K562 (cell line): ENCODE results near the gene ZBTB43. TPM values are rescaled to one million over a fixed set of nuclear protein-coding genes. Genes with fewer than 3 reads are reported as not detected.

ENCODE experiments used
- BDP1 ChIP-seq: IDR thresholded peaks from 3 replicates; pipeline ENCODE4 v1.6.1; 2011; ENCODE audit not compliant: insufficient read length, insufficient read depth
- BRD9 ChIP-seq: fragments of 450-650 bp; IDR thresholded peaks from 2 replicates; pipeline ENCODE4 v1.6.1; 2018; ENCODE audit warnings: low read depth; ENCODE audit not compliant: partially characterized antibody
- CXXC5 ChIP-seq: fragments of 250-450 bp; sonication (Bioruptor Pico); IDR thresholded peaks from 2 replicates; pipeline ENCODE4 v1.8.0; 2022; ENCODE audit warnings: inconsistent platforms, mild to moderate bottlenecking, moderate library complexity
- EGR1 ChIP-seq: fragments of 450-650 bp; conservative IDR thresholded peaks from 2 replicates; pipeline ENCODE4 v1.6.1; 2017; ENCODE audit warnings: mild to moderate bottlenecking
- EP300 ChIP-seq: IDR thresholded peaks from 2 replicates; pipeline ENCODE4 v1.6.1; 2012; ENCODE audit warnings: low read length, improper control_type of control experiment
- GTF2B ChIP-seq: IDR thresholded peaks from 2 replicates; pipeline ENCODE4 v1.6.1; 2011; ENCODE audit not compliant: insufficient read length; ENCODE audit errors: extremely low read depth
- GTF3C2 ChIP-seq: IDR thresholded peaks from 3 replicates; pipeline ENCODE4 v1.6.1; 2011; ENCODE audit warnings: borderline replicate concordance, mild to moderate bottlenecking, moderate library complexity; ENCODE audit not compliant: insufficient read length; ENCODE audit errors: extremely low read depth
- MYBL2 ChIP-seq, 2 experiments: fragments of 450-650 bp in 1 of 2; sonication (generic) in 1 of 2; formaldehyde crosslinking in 1 of 2; IDR thresholded peaks; 2 replicates each; pipeline versions ENCODE4 v1.6.1 to v1.8.1; 2017 to 2022; ENCODE audit warnings: borderline replicate concordance in 1 of 2, inconsistent platforms in 1 of 2, low read depth in 1 of 2, mild to moderate bottlenecking in 1 of 2, missing genetic modification reagents in 1 of 2, moderate library complexity in 1 of 2
- ZNF282 ChIP-seq: sonication (generic); formaldehyde crosslinking; IDR thresholded peaks from 2 replicates; pipeline ENCODE4 v1.8.1; 2023; ENCODE audit warnings: missing genetic modification reagents
- ZNF384 ChIP-seq: IDR thresholded peaks from 2 replicates; pipeline ENCODE4 v1.6.1; 2012; ENCODE audit warnings: low read depth, low read length, improper control_type of control experiment
- ZNF431 ChIP-seq: sonication (generic); formaldehyde crosslinking; IDR thresholded peaks from 2 replicates; pipeline ENCODE4 v1.8.0; 2022; ENCODE audit warnings: mild to moderate bottlenecking, missing genetic modification reagents
- ZNF639 ChIP-seq, 2 experiments: fragments of 200-800 bp in 1 of 2; sonication (Bioruptor generic) in 1 of 2; sonication (generic) in 1 of 2; formaldehyde crosslinking in 1 of 2; IDR thresholded peaks in 1 of 2; conservative IDR thresholded peaks in 1 of 2; 2 replicates each; pipeline versions ENCODE4 v1.5.0 to v1.6.1; 2016 to 2020; ENCODE audit warnings: missing compliant biosample characterization in 1 of 2, missing genetic modification characterization in 1 of 2, missing genetic modification reagents in 1 of 2
- ZZZ3 ChIP-seq: fragments of 450-650 bp; IDR thresholded peaks from 2 replicates; pipeline ENCODE4 v1.6.1; 2016; ENCODE audit warnings: antibody characterized with exemption, mild to moderate bottlenecking, moderate library complexity
- polyA plus RNA-seq, 8 experiments: library from polyadenylated mRNA; depleted of rRNA in 4 of 8; stranded (reverse) in 5 of 8; unstranded in 3 of 8; fragments of >200 nt; fragmentation: Nextera tagmentation in 2 of 8; fragmentation: Illumina TruSeq in 1 of 8; extraction: Ambion mirVana in 2 of 8; extraction: Trizol in 1 of 8; gene quantifications; 2 replicates each; pipeline versions ENCODE4 v1.2.1 to v1.2.3, GENCODE V29; 2011 to 2014; ENCODE audit warnings: inconsistent platforms in 1 of 8, missing spikeins in 1 of 8
- total RNA-seq, 7 experiments: library from RNA; depleted of rRNA in 6 of 7; stranded (reverse); fragments of >200 nt in 6 of 7; fragmentation: Illumina TruSeq in 2 of 7; extraction: Trizol in 2 of 7; gene quantifications; 2 replicates each; pipeline versions ENCODE4 v1.2.1 to v1.2.3, GENCODE V29; 2011 to 2021; ENCODE audit warnings: low replicate concordance in 1 of 7
- TF ChIP-seq, protein P1 (sequence below): fragments of 250-450 bp; sonication (Bioruptor Pico); IDR thresholded peaks from 2 replicates; pipeline ENCODE4 v1.5.1; 2021; ENCODE audit warnings: mild to moderate bottlenecking
- TF ChIP-seq, protein P2 (sequence below): fragments of 450-650 bp; formaldehyde crosslinking; IDR thresholded peaks from 2 replicates; pipeline ENCODE4 v1.4.0; 2020; ENCODE audit warnings: mild to moderate bottlenecking, moderate library complexity
- TF ChIP-seq, protein P3 (sequence below): fragments of 250-450 bp; sonication (Bioruptor Pico); IDR thresholded peaks from 2 replicates; pipeline ENCODE4 v1.9.0; 2021; ENCODE audit warnings: mild to moderate bottlenecking, inconsistent platforms

Gene ZBTB43
- total and polyA plus RNA-seq, 9 of the 15 experiments (the other 6 are each of a cell fraction or from before 2014, with no cell fraction given): 3.9 to 17.2 (median 9.1) TPM

- TF ChIP-seq, protein P1, sequence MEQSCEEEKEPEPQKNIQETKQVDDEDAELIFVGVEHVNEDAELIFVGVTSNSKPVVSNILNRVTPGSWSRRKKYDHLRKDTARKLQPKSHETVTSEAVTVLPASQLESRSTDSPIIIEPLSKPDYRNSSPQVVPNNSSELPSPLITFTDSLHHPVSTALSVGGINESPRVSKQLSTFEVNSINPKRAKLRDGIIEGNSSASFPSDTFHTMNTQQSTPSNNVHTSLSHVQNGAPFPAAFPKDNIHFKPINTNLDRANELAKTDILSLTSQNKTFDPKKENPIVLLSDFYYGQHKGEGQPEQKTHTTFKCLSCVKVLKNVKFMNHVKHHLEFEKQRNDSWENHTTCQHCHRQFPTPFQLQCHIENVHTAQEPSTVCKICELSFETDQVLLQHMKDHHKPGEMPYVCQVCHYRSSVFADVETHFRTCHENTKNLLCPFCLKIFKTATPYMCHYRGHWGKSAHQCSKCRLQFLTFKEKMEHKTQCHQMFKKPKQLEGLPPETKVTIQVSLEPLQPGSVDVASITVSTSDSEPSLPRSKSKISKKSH: no peak
- TF ChIP-seq, protein P2, sequence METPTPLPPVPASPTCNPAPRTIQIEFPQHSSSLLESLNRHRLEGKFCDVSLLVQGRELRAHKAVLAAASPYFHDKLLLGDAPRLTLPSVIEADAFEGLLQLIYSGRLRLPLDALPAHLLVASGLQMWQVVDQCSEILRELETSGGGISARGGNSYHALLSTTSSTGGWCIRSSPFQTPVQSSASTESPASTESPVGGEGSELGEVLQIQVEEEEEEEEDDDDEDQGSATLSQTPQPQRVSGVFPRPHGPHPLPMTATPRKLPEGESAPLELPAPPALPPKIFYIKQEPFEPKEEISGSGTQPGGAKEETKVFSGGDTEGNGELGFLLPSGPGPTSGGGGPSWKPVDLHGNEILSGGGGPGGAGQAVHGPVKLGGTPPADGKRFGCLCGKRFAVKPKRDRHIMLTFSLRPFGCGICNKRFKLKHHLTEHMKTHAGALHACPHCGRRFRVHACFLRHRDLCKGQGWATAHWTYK (CRISPR knock-in tag): peak; percentile 98
- TF ChIP-seq ZNF639 (CRISPR knock-in tag; conservative IDR thresholded peaks at IDR 0.05 in 1 of 2, IDR thresholded peaks at IDR 0.05 in 1 of 2) (no peak), BRD9 (no peak), EP300 (0 out of 2 replicates have a peak, but pooled peaks have one; percentile 4), ZNF384 (0 out of 2 replicates have a peak, but pooled peaks have one; percentile 13), MYBL2 (IDR thresholded peaks at IDR 0.05; ENCODE audit: low read depth) (peak; percentile 42; the same call in 1 of the 2 replicates), MYBL2 (CRISPR knock-in tag; IDR thresholded peaks at IDR 0.05; ENCODE audit: borderline replicate concordance) (no peak), BDP1 (no peak), GTF2B (no peak), ZZZ3 (no peak), ZNF282 (CRISPR knock-in tag) (no peak), EGR1 (no peak), CXXC5 (CRISPR knock-in tag) (0 out of 2 replicates have a peak, but pooled peaks have one; percentile 15), GTF3C2 (no peak), ZNF431 (no peak)
- TF ChIP-seq, protein P3, sequence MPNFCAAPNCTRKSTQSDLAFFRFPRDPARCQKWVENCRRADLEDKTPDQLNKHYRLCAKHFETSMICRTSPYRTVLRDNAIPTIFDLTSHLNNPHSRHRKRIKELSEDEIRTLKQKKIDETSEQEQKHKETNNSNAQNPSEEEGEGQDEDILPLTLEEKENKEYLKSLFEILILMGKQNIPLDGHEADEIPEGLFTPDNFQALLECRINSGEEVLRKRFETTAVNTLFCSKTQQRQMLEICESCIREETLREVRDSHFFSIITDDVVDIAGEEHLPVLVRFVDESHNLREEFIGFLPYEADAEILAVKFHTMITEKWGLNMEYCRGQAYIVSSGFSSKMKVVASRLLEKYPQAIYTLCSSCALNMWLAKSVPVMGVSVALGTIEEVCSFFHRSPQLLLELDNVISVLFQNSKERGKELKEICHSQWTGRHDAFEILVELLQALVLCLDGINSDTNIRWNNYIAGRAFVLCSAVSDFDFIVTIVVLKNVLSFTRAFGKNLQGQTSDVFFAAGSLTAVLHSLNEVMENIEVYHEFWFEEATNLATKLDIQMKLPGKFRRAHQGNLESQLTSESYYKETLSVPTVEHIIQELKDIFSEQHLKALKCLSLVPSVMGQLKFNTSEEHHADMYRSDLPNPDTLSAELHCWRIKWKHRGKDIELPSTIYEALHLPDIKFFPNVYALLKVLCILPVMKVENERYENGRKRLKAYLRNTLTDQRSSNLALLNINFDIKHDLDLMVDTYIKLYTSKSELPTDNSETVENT (CRISPR knock-in tag): no peak
Observed at GRCh38 chr9:126862104-126862761, 57.4 kb downstream of the ZBTB43 start (continued).
